ENCODE results near the gene DDTL.
"Not testable (repeated sequence)": the region's sequence is repeated elsewhere in the genome, so short reads cannot be mapped to it uniquely, and the experiment has no call there.

The DDTL gene

DNA sequence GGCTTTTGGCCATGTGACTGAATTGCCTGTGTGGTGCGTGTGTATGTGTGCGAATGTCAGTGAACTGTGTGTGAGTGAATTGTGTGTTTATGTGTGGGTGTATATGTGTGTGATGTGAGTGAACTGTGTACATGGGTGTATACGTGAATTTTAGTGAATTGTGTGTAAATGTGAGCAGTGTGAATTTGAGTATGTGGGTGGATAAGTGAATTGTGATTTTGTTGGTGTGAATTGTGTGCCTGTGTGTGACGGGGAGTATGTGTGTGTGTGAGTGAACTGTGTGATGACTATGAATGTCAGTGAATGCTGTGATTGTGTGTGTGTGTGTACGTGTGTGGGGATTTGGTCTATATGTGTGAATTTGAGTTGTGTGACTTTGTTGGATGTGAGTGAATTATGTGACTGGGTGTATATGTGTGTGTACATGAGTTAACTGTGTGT is 3.5 kb downstream of the DDTL start:
- DNase-seq (ENCODE audit: low read depth): no peak

DNA sequence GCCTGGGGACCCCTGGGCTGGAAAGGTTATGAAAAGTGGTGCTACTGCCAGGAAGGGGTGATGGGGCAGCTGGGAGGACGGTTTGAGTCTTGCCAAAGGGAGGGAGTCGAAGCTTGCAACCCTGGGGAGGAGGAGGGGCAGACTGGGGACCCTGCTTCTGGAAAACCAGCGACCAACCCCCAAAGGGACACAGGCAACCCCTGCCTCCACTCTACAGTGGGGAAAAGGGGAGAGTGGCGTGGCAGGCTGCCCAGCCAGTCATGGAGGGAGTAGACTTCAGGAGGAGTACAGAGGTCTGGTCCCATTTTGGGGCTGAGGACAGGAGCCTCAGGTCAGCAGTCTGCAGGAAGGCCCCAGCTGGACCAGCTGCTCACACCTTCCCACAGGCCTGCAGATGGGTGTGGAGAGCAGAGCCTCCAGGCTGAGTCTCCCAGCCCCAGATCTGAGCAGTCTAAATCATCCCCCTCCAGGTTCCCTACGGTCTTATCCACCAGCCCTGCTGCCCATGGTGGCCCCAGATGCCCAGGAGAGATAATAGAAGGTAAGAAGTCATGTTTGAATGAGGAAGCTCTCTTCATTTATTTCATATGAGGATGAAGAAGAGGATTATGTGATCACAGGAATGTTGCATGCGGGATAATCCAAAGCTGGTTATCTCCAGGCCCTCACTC is 4.3 kb downstream of the DDTL start:
- no peak for DNase-seq (ENCODE audit: low read depth)

DNA sequence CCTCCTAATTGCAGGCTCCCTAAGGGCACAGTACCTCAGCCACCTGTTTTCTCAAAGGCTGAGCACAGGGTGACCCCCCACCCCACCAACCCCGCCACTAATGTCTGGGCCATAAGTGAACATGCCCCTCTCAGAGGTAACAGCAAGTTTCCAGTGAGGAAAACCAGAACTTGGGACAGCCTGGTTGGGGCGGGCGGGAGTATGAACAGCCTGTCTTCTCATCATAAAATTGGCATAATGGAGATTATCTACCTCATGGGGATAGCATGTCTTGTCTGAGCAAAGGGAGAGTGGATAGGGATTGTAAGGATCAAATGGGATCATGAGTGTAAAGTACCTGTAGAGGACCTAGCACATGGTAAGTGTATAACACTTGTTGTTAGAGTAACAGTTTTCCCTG is 5.2 kb downstream of the DDTL start:
- DNase-seq (ENCODE audit: low read depth): not testable (repeated sequence)

DNA sequence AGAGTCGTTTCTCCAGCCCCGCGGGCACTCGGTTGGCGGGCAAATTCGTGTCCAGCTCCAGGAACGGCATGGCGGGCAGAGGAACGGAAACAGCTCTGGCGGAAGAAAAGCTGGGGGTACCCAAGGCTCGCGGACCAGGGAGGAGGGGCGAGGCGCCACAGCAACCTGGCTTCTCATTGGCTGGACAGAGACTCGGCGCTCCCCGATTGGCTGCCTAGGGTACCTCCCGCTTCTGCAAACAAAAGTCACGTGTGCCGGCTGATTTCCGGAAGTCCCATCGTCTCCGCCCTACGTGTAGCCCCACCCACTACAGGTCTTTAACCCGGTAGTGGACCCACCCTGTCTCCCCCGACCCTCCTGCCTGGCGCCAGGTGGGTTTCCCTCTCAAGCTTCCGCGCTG is 7.7 kb downstream of the DDTL start, which contains the start of gene DDT:
Gene DDT (minus strand): TSS at position 97 of the 400 bp plus-strand sequence. CDS start 27 bp downstream, at position 70.
- not testable (repeated sequence) for DNase-seq (ENCODE audit: low read depth)

DNA sequence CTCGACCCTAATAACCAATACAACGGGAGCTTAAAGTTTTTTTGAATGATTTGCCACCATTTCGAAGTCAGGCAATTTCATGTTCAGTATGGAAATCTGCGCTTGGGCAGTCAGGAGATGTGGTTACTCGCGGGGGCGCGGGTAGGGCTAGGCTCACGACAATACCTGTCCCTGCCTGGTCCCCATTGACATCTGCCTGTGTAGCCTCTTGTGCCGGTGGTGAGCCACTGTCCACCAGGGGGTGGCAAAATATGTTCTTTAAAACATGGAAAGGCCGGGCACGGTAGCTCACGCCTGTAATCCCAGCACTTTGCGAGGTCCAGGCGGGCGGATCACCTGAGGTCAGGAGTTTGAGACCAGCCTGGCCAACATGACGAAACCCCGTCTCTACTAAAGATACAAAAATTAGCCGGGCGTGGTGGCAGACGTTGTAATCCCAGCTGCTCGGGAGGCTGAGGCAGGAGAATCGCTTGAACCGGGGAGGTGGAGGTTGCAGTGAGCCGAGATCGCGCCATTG is 8.2 kb downstream of the DDTL start:
- DNase-seq (ENCODE audit: low read depth): not testable (repeated sequence)

DNA sequence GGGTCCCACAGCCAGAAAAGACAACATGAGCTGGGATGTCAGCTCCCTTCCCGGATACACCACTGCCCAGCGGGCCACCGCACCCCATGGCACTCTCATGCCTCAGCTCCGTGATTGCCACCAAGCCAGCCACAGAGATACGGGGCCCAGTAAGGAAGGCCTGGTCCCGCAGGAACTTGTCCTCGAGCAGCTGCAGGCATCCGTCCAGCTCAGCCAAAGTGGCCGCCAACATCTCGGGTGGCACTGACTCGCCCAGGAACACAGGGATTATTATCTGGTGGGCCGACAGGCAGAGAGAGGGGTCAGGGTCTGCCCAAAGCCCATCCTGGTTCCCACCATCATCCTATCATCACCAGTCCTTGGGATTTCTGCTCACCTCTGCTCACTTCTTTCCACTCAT is 10.6 kb downstream of the DDTL start:
- DNase-seq (ENCODE audit: low read depth): not testable (repeated sequence)

DNA sequence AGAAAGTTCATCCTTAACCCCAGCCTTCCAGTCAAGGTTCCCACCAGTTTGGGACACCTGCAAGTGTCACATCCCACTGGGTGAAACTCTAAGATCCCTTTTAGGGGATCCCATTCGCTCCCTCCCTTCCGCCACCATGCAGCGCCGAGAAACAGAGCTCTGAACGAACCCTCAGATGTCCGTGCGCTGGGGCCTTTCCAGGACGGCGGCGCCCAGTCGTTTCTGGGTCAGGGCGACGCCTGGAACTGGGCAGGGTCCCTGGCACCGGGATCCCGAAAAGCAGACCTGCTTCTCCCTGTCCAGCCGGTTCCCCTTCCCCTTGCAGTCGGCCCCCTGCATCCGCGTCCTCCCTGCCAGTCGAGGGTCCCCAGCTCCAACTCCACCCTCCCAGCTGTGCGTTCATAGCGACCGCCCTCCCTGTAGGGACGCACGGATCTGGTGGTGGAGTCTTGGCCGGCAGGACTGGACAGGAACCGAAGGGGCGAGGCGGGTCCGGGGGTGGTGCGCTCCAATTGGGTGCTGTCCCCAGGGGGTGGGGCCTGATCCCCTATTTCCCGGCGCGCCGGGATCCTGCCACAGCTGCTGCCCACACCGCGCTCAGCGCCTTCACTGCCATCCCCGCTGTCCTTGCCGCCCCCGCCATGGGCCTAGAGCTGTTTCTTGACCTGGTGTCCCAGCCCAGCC is 13.0 kb downstream of the DDTL start, which contains the start of gene GSTT2:
Gene GSTT2 (plus strand): TSS at position 578 of the 684 bp plus-strand sequence.
- not testable (repeated sequence) for DNase-seq (ENCODE audit: low read depth)

DNA sequence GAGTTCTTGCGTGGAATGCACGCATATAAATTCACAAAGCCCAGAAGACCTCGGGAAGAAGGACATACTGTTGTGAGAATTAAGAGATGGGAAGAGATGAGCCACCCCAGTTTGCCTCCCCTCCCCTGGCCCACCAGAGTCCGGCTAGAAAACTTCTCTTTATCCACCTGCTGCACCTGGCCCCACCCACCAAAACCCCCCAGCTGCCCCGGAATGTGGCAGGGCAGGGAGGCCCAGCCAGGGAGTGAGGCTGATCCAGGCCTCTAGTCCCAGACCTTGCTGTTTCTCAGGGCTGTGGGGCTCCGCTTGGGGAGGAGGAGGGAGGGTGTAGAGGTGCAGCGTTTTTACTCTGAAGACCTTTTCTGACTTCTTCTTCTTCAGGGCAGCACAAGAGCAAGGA is 13.9 kb downstream of the DDTL start:
- not testable (repeated sequence) for DNase-seq (ENCODE audit: low read depth)

DNA sequence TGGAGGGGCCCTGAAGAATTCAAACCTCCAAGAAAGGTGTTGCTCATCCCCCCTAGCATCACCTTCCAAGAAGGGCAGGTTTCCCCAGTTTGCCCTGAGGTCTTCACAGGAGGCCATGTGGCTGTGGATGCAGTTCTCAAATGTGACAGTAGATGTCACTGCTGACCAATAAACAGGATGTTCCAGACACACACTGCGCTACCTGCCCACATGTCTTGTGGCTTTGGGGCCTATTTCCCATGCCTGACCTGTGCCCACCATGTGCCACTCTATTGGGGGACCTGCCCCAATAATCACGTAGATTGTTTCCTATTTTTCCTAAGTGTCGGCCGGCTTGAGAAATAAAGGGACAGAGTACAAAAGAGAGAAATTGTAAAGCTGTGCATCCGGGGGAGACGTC is 17.7 kb downstream of the DDTL start:
- no peak for DNase-seq (ENCODE audit: low read depth)

DNA sequence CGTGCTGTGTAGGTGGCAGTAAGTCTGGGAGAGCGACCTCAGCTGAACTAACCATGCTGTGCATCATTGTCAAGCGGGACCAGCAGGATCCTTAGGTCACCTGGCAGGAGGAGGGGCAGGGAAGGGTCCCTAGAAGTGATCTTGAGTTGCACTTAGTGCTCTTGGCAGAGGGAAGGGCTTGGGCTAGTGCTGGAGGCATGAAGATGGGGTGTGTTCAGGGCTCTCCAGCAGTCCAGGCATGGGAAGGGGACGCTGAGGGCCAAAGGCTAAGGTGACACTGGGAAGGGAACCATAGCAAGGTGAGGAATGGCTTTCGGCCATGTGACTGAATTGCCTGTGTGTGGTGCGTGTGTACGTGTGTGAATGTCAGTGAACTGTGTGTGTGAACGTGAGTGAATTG is 19.4 kb downstream of the DDTL start:
- DNase-seq (ENCODE audit: low read depth): not testable (repeated sequence)

DNA sequence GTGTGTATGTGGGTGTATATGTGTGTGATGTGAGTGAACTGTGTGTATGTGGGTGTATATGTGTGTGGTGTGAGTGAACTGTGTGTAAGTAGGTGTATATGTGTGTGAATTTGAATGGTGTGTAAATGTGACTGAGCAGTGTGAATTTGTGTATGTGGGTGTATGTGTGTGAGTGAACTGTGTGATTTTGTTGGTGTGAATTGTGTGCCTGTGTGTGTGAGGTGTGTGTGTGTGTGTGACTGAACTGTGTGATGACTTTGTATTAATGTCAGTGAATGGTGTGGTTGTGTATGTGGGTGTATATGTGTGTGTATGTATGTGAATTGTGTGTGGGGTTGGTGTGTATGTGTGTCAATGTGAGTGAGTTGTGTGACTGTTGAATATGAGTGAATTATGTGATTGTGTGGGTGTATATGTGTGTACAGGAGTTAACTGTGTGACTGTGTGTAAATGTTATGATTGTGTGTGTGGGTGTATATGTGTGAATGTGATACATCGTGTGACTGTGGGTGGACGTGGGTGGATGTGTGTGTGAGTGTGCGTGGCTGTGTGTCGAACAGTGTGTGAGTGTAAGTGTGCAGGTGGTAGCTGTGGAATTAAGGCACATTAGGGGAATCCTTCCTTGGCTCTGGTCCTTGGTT is 20.0 kb downstream of the DDTL start:
- not testable (repeated sequence) for DNase-seq (ENCODE audit: low read depth)

DNA sequence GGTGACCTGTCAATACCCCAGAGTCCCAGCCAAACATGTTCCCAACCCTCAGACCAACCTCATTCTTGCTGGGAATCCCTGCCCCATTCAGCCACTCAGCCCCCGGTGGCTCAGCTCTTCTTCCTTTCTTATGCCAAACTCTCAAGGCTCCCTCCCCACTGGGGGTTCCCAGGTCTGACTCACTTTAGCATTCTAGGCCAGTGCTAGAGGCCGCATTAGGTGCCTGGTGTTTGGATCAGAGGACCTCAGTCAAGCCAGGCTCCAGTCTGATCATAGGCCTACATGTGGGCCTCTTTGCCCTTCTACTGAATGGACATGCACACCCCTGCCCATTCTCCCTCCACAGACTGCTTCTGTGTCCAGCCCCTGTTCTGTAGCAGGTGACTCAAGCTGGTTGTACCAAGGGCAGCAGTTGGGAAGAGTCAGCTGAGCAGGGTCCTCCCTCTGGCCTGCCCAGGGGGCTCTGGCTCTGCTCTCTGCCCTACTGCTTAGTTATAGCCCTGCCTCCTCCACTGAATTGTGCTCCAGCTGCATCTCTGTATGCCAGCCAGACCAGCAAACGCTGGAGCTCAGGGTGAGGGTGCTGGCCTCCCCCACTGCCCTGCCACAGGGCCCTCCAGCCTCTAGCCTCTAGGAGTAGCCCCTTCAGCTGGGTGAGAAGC is 23.0 kb downstream of the DDTL start:
- peak; percentile 36 for DNase-seq (ENCODE audit: low read depth)

DNA sequence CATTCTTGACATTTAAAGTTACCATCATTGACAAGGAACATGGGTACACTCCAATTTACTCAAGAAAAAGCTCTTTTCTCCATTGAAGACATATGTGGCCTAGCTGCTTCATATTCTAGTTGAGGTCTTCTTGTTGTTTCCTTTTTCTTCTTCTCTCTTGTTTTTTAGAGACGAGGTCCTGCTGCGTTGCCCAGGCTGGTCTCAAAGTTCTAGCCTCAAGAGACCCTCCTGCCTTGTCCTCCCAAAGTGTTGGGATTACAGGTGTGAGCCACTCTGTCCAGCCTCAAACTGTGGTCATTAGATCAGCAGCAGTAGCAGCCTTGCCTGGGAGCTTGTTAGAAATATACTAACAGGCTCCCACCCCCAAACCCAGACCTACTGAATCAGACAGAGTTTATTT is 26.4 kb downstream of the DDTL start:
- DNase-seq (ENCODE audit: low read depth): not testable (repeated sequence)

DNA sequence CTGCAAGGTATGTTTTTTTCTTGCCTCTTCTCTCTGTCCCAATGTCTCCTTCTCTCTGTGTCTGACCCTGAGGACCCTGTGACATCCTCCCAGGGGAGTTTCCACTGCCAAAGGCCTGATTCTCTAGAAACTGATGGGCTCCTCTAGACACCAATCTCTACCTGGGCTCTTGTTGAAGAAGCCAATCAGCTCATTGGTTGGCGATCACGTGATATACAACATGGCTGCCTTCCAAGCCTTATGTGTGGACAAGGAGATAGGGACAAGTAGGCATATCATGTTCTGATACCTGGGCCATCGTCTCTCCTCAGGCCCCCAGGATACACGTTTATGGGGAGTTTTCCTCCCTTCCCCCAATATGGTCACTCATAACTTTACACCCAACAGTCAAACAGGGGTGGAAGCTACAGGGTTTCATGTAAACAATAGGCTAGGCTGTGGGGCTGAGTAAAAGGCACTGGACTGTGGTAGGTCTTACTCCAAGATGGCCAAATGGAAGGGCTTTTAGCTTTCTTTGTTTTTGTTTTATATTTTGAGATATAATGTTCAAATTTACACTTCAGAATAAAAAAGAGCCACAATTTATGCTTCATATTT is 27.0 kb downstream of the DDTL start:
- not testable (repeated sequence) for DNase-seq (ENCODE audit: low read depth)

DNA sequence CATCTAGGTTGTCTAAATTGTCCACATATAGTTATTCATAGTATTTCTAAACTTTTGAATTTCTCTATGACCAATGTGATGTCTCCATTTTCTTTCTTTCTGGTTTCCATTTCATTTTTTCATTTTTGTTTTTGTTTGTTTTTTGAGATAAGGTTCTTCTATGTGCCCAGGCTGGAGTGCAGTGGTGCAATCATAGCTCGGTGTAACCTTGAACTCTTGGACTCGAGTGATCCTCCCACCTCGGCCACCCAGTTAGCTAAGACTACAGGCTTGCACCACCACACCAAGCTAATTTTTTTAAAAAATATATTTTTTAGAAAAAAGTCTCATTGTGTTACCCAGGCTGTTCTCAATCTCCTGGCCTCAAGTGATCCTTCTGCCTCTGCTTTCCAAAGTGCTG is 30.4 kb downstream of the DDTL start:
- DNase-seq (ENCODE audit: low read depth): no peak

DNA sequence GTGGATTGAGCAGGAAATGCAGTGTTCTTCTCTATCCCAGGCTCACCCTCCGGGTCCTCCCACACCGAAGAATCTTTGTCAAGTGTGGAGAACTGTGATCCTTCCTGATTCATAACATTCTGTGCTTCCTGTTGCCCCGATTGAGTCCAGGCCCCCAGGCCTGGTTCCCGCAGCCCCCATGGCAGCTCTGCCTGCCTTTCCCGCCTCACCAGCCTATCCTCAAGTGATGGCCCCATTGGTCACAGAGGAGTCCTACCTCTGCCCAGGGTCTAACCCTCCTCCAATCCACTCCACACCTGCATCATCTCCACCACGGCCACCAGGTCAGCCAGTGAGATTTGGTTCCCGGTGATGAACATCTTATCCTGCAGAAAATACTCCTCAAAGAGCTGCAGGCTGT is 33.1 kb downstream of the DDTL start:
- DNase-seq (ENCODE audit: low read depth): not testable (repeated sequence)

DNA sequence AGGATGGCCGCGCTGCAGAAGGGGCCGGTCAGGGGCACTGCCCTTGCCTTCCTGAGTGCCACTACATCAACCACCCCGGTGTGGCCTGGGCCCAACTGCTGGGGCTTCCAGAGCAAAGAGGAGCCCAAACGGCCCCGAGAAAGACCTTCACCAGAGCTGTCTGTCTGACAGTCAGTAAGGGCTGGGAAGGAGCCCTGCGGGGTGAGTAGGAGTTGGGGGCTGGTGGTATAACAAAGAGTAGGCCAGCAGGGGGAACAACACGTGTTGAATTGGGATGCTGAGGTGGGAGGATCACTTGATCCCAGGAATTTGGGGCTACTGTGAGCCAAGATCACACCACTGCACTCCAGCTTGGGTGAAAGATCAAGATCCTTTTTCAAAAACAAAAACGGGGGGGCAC is 34.6 kb downstream of the DDTL start:
- no peak for DNase-seq (ENCODE audit: low read depth)

DNA sequence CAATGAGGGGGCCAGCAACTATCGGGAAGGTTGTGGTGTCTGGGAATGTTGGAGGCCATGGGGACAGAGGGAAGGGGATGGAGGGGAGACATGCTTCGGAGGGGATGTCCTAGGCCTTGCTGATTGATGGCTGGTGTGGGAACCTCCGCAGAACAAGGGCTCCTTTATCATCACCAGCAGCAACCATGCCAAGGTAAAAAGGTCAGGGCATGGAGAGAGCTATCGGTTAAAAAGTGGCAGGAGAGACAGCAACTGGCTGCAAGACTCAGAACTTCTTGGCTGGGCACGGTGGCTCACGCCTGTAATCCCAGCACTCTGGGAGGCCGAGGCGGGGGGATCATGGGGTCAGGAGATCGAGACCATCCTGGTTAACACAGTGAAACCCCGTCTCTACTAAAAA is 35.6 kb downstream of the DDTL start:
- no peak for DNase-seq (ENCODE audit: low read depth)

DNA sequence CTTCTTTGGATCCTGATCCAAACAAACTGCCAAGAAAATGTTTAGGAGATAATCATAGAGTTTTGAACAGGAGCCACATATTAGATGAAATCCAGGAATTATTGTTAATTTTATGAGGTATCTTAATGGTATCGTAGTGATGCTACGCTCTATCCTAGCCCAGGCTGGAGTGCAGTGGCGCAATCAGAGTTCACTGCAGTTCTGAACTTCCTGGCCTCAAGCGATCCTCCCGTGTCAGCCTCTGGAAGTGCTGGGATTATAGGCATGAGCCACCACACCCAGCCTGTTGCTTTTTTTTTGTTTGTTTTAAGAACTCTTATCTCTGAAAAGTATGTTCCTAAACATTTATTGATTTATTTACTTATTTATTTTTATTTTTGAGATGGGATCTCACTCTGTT is 36.2 kb downstream of the DDTL start:
- no peak for DNase-seq (ENCODE audit: low read depth)

DNA sequence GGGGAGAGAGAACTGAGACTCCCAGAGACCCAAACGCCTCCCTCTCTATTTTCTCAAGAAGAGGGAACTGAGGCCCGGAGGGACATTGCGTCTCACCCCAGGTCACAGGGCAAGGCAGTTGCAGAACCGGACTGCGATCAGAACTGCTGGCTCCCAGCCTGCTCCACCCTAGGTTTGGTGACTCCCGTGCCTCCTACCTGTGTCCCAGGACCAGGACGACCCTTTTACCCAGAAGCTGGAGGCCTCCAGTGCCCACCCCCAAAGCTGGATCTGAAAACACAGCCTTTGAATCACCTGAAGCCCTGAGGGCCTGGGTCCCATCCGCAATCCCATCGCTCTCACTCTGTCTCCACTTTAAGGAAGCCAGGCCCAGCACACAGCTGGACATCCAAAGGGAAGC is 37.2 kb downstream of the DDTL start:
- DNase-seq (ENCODE audit: low read depth): no peak

DNA sequence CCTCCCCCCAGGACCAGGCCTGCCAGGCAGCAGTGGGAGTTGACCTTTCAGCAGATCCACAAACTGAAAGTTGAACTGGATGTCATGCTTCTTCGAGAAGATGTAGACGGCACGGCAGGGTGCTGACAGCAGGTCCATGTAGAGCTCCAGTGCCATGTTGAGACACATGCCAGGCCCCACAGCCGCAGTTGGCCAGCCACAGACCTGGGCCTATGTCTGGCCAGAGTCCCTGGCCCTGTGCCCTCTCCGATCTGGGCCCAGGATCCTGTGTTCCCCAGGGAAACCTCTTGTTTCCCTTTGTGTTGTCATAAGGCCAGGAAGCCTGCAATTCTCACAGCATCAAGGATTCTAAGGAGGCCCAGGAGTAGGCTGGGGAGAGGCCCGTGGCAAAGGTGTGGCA is 38.5 kb downstream of the DDTL start, which contains the start of gene GSTT4:
Gene GSTT4 (minus strand): TSS at position 253 of the 400 bp plus-strand sequence. CDS start 97 bp downstream, at position 156.
- DNase-seq (ENCODE audit: low read depth): no peak
